G401.6 (cell line): ENCODE data around the gene EIF4E1B.
"Not testable (repeated sequence)": the region's sequence is repeated elsewhere in the genome, so short reads cannot be mapped to it uniquely, and the experiment has no call there.

Experiments
- FAIRE-seq: peaks from 2 replicates; lab custom pipeline; 2012; peaks lifted over from hg19 to GRCh38; lab: Jason Lieb, UNC

Gene EIF4E1B

GRCh38 chr5:176629853-176630680, at the start of gene EIF4E1B, which contains the start of gene SNCB:
Gene EIF4E1B (plus strand): TSS chr5:176630675. CDS start chr5:176642788, 12,113 bp downstream.
Gene SNCB (minus strand): TSS chr5:176630534. CDS start chr5:176629654, 880 bp downstream.
- no peak for FAIRE-seq

- no peak for FAIRE-seq
These were observed 49.1 kb upstream of the EIF4E1B start for GRCh38 chr5:176581361-176581760.

- FAIRE-seq = no peak
These were observed 47.4 kb upstream of the EIF4E1B start for GRCh38 chr5:176583076-176583475.

DNA sequence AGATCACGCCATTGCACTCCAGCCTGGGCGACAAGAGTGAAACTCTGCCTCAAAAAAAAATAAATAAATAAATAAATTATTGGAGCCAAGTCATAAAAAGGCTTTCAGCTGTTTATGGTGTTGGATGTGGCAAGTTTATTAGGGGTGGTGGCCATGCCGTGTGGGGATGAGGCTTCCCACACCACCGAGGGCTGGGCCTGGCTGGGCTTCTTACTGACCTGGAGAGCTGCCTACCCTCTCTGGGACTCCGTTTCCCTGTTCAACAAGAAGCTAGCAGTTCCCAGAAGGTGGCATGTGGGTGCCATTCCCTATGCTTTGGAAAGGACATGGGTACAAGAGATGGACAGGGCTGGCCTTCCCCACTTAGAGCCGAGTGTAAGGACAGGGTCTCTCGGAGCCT, 43.1 kb upstream of the EIF4E1B start:
- FAIRE-seq = no peak

DNA sequence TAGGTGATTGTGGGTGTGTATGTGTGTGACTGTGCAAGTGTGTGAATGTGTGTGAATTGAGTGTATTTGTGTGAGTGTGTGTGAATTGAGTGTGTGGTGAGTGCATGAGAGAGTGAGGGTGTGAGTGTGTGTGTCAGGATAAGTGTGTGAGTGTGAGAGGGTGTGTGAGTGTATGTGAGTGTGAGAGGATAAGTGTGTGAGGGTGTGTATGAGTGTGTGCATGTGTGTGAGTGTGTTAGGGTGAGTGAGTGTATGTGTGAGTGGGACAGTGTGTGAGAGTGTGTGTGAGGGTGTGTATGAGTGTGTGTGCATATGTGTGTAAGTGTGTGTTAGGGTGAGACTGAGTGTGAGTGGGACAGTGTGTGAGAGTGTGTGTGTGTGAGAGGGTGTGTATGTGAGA, 42.2 kb upstream of the EIF4E1B start:
- no peak for FAIRE-seq

- no peak for FAIRE-seq
These were observed 41.3 kb upstream of the EIF4E1B start for GRCh38 chr5:176589039-176589769.

DNA sequence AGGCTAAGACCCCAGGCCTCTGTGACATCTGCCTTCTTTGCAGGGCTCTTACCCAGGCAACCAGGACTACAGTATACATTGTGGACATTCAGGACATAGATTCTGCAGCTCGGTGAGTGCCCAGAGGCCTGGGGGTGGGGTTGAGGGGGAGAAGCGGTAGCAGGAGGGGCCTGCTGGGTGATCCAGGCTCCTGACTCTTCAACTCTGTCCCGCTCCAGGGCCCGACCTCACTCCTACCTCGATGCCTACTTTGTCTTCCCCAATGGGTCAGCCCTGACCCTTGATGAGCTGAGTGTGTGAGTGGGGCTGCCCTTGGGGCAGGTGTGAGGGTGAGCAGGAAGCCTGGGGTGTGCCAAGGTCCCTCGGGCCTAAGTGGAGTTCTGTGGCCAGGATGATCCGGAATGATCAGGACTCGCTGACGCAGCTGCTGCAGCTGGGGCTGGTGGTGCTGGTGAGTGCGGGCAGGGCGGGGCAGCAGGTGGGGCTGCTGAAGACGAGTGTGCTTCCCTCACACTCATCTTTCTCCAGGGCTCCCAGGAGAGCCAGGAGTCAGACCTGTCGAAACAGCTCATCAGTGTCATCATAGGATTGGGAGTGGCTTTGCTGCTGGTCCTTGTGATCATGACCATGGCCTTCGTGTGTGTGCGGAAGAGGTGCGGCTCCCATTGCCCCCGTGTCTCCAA, 40.3 kb upstream of the EIF4E1B start:
- FAIRE-seq = no peak

- FAIRE-seq = not testable (repeated sequence)
These were observed 38.8 kb upstream of the EIF4E1B start for GRCh38 chr5:176591667-176592066.

DNA sequence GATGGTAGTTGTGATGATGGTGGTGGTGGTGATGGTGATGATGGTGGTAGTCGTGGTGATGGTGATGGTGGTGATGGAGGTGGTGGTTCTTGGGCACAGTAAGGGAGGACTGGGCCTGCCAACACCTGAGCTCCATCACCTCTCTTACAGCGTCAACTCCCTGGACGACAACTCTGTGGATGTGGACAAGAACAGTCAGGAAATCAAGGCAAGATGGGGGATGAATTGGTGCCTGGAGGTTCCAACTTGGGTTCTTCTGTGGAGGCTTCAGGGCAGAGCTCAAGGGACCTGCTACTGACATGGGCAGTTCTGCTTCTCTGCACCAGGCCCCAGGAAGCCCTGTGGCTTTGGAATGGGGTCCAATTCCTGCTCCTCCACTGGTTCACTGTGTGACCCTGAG, 37.9 kb upstream of the EIF4E1B start:
- FAIRE-seq = no peak

- no peak for FAIRE-seq
These were observed 37.1 kb upstream of the EIF4E1B start for GRCh38 chr5:176593273-176593869.

DNA sequence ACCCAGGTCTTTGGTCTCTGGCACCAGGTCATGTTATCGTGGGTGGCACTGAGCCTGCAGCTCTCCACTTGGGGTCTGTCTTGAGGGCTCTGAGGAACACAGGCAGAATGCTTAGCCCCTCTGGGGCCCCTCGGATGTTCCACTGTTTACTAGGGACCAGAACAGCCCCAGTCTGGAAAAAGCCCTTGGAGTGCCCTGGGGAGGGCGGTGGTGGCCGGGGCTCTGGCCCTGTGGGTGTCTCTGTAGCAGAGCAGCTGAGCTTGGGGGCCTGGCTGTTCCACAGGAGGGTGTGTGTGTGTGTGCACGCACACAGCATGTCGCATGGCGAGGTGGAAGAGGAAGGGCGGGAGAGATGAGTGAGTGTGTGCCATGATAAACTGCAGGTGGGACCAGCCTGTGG, 35.9 kb upstream of the EIF4E1B start:
- FAIRE-seq = no peak

GRCh38 chr5:176595386-176595943, 35.0 kb upstream of the EIF4E1B start:
- no peak for FAIRE-seq

GRCh38 chr5:176596069-176596644, 34.3 kb upstream of the EIF4E1B start:
- no peak for FAIRE-seq

DNA sequence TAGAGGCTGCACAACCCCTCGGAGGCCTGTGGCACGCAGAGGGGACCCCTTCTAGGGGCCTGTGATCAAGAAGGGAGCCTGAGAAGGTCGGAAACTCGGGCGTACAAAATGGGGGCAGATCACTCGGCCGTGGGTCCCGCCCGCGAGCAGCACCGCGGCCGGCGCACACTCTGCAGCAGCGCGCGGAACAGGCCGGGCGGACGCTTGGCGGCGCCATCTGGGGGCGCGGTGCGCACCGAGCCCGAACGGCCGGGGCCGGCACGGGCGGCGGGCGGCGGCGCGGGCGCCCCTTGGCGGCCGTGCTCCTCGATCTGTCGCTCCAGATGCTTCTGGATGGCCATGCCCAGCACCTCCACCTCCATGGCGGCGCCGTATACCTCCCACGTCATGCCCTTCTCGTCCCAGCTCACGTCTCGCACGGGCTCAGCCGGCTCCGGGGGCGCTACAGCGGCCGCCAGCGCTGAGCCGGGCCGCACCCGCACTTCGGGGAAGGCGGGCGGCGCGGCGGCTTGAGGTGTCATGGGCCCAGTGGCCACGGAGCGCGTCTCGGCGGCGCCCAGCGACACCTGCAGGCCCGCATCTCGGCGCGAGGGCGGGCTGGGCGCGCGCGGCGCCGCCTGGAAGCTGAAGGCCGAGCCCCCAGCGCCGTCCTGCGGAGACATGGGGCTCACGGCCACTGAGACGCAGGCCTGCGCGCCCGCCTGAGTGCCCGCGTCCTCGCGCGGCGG, 33.6 kb upstream of the EIF4E1B start:
- FAIRE-seq = no peak

DNA sequence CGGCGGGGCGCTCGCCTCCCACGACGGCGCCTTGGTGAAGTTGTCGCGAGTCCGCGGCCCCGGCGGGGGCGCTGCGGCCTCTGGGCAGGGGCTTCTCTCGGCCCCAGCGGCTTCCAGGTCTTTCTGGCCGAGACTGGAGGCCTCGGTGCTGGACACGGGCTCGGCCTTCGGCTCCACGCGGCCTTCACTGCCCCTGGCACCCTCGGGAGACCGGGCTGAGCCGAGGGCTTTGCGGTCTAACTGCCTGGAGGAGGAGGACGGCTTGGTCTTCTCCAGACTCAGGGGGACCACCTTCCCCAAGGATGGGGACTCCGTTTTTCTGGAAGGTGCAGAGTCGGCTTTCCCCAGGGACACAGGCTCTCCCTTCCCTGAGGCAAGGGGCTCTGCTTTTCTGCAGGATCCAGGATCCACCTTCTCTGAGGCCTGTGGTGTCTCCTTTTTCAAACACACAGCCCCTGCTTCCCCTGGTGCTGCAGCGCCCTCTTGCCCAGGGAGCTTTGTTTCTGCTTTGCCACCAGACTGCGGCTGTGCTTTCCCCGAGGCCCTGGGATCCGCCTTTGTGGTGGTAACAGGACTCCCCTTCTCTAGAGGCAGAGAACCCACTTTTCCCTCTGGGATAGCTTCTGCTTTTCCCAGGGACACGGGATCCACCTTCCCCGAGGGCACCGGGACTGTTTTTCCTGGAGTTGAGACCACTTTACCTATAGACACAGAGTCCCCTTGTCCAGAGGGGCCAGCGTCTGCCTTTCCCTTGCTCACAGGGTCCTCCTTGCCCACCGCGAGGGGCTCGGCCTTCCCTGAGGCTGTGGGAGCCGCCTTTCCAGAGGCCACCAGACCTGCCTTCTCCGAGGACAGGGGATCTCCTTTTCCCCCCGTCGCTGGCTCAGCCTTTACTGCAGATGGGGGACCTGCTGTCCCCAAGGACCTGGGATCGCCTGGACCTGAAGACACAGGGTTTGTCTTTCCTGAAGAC, 32.8 kb upstream of the EIF4E1B start:
- no peak for FAIRE-seq

GRCh38 chr5:176599749-176600430, 30.6 kb upstream of the EIF4E1B start:
- FAIRE-seq = not testable (repeated sequence)

DNA sequence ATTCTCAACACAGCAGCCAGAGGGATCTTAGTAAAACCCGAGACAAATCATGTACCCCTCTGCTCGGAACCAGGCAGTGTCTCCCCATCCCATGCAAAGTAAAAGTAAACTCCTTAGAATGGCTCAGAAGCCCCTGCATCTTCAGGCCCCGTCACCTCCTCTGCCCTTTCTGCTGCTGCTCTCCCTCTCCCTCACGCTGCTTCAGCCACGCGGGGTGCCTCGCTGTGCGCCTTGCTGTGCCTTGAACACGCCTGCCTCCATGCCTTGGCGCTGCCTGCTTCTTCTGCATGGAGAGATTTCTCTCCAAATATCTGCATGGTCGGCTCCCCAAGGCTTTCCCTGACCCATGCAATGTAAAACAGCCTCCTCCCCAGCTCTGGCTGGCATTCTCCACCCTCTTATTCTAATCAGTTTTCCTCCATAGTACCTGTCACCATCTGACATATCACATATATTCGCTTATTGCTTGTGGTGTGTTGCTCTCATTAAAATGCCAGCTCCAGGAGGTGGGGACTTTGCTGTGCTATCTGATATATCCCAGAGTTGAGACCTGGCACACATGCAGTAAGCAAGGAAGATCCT, 28.5 kb upstream of the EIF4E1B start:
- FAIRE-seq = no peak

DNA sequence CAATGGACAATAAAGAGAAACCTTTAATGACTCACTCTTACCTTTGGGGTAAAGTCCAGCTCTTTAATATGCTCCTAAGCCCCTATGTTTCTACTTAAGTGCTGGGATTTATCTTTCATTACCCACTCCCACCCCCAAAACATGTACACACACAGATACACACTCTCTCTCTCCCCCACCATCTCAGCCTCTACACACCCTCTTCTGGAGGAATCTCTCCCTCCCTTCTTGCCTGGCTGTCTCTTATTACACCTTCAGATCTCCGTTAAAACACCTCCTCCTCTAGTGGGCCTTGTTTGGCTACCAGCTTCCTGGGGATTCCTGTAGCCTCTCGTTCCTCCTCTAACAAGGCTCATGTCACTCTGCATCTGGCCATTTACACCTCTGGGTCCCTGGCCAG, 27.4 kb upstream of the EIF4E1B start:
- FAIRE-seq = no peak

GRCh38 chr5:176606032-176606431, 24.4 kb upstream of the EIF4E1B start:
- no peak for FAIRE-seq
